ENCODE measurements around the gene GALNT3.

- TF ChIP-seq CTCF (IDR thresholded peaks at IDR 0.05 in 4 of 5, conservative IDR thresholded peaks at IDR 0.05 in 1 of 5) (no peak), POLR2A (IDR thresholded peaks at IDR 0.05) (no peak)
Observed at GRCh38 chr2:165725421-165725820, 68.6 kb downstream of the GALNT3 start.
